Endothelial cell of umbilical vein (primary cell): ENCODE measurements around the gene PRRT1B. TPM values are rescaled to one million over a fixed set of nuclear protein-coding genes. Genes with fewer than 3 reads are reported as not detected.

Source experiments
- BruUV-seq: library from RNA; stranded (reverse); fragments of 400-500 nt; replicated peaks from 2 replicates; lab custom pipeline; 2021; lab: Mats Ljungman, UMichigan
- CTCF ChIA-PET: fragments of 300-600, 350-600 bp; sonication (Branson Sonifier 250); formaldehyde crosslinking; loops from one replicate; lab custom pipeline; 2021; ENCODE audit warnings: antibody characterized with exemption, inconsistent platforms; lab: Charles Lee
- POLR2A ChIA-PET: fragments of 300-600, 350-600 bp; sonication (Branson Sonifier 250); formaldehyde crosslinking; loops from one replicate; lab custom pipeline; 2021; ENCODE audit warnings: antibody characterized with exemption, inconsistent platforms; lab: Charles Lee
- DNase-seq: peaks from one replicate; pipeline ENCODE4 v3.0.0-alpha.2; 2011; ENCODE audit warnings: low read depth, low spot score
- FAIRE-seq: peaks from 2 replicates; lab custom pipeline; 2011; peaks lifted over from hg19 to GRCh38; lab: Jason Lieb, UNC
- H2AFZ ChIP-seq: 2 replicates; pipeline ENCODE4 v1.6.0; 2012; ENCODE audit warnings: low read depth, low read length, control low read depth, inconsistent platforms
- H3K27ac ChIP-seq: 2 replicates; pipeline ENCODE4 v1.5.1; 2011; ENCODE audit warnings: low read depth, mild to moderate bottlenecking, control low read depth, low read length, moderate library complexity; ENCODE audit not compliant: insufficient read depth
- H3K27me3 ChIP-seq, 2 experiments: 2 replicates each; pipeline versions ENCODE4 v1.6.0 to v1.6.1; 2011; ENCODE audit warnings: low read length in 2 of 2, mixed read lengths in 1 of 2; ENCODE audit not compliant: control insufficient read depth in 2 of 2, insufficient read depth in 2 of 2
- H3K36me3 ChIP-seq, 2 experiments: 2 replicates in 1 of 2; 3 replicates in 1 of 2; pipeline ENCODE4 v1.5.1; 2011; ENCODE audit warnings: low read length in 2 of 2, mild to moderate bottlenecking in 1 of 2, moderate library complexity in 1 of 2; ENCODE audit not compliant: control insufficient read depth in 2 of 2, insufficient read depth in 2 of 2; ENCODE audit errors: extremely low read depth in 1 of 2
- H3K4me1 ChIP-seq: 3 replicates; pipeline ENCODE4 v1.5.1; 2011; ENCODE audit warnings: mild to moderate bottlenecking, low read length; ENCODE audit not compliant: control insufficient read depth, insufficient read depth; ENCODE audit errors: extremely low read depth
- H3K4me2 ChIP-seq: 2 replicates; pipeline ENCODE4 v1.6.1; 2011; ENCODE audit warnings: low read length, control low read depth, mixed read lengths; ENCODE audit not compliant: insufficient read depth
- H3K4me3 ChIP-seq, 3 experiments: fragments of 200-600 bp in 1 of 3; sonication (generic), shearing (Covaris generic) in 1 of 3; replicated peaks in 1 of 3; 2 replicates each; pipeline ENCODE4 v1.5.1; 2011 to 2016; ENCODE audit warnings: control low read depth in 3 of 3, low read length in 3 of 3, mild to moderate bottlenecking in 2 of 3, inconsistent platforms in 1 of 3, low read depth in 1 of 3, moderate library complexity in 1 of 3; ENCODE audit not compliant: insufficient read depth in 1 of 3
- H3K79me2 ChIP-seq: 2 replicates; pipeline ENCODE4 v1.6.0; 2012; ENCODE audit warnings: low read length, inconsistent platforms; ENCODE audit not compliant: control insufficient read depth, insufficient read depth
- H3K9ac ChIP-seq: replicated peaks from 2 replicates; pipeline ENCODE3; 2011; ENCODE audit warnings: low read length, control low read depth; ENCODE audit not compliant: insufficient read depth; ENCODE audit errors: extremely low read depth
- H3K9me1 ChIP-seq: replicated peaks from 3 replicates; pipeline ENCODE4 v1.6.0; 2011; ENCODE audit warnings: mild to moderate bottlenecking, low read length; ENCODE audit not compliant: control insufficient read depth, insufficient read depth; ENCODE audit errors: extremely low read depth
- H3K9me3 ChIP-seq: replicated peaks from 2 replicates; pipeline ENCODE4 v1.5.1; 2012; ENCODE audit warnings: low read length, inconsistent platforms; ENCODE audit not compliant: control insufficient read depth, insufficient read depth
- H4K20me1 ChIP-seq: replicated peaks from 2 replicates; pipeline ENCODE3; 2011; ENCODE audit warnings: mild to moderate bottlenecking, low read length; ENCODE audit not compliant: control insufficient read depth, insufficient read depth; ENCODE audit errors: extremely low read depth
- FOS ChIP-seq: IDR thresholded peaks from 2 replicates; pipeline ENCODE4 v1.6.1; 2011; ENCODE audit warnings: mild to moderate bottlenecking, low read length, moderate library complexity, borderline replicate concordance; ENCODE audit not compliant: insufficient read depth
- JUN ChIP-seq: IDR thresholded peaks from 2 replicates; pipeline ENCODE4 v1.6.1; 2011; ENCODE audit warnings: borderline replicate concordance, low read depth; ENCODE audit not compliant: insufficient read length, insufficient read depth
- dilution Hi-C: fragments of 300-500 bp; cut with MboI; formaldehyde crosslinking; loops from one replicate; pipeline ENCODE4 v1.15.0; 2019; ENCODE audit warnings: low sequenced_read_pairs; ENCODE audit not compliant: extremely low pct_ligation_motif_present
- intact Hi-C: fragments of 100-400 bp; cut with micrococcal nuclease; formaldehyde crosslinking; loops from one replicate; pipeline ENCODE4 v1.10.0; 2022
- polyA plus RNA-seq, 4 experiments: library from polyadenylated mRNA; depleted of rRNA in 3 of 4; stranded (reverse) in 3 of 4; unstranded in 1 of 4; fragments of >200 nt; gene quantifications; 2 replicates each; pipeline versions ENCODE4 v1.2.1 to v1.2.3, GENCODE V29; 2011 to 2012; ENCODE audit warnings: missing spikeins in 1 of 4
- total RNA-seq: library from RNA; stranded (reverse); gene quantifications from 2 replicates; pipeline ENCODE4 v1.2.3, GENCODE V29; 2021
- TF ChIP-seq, protein P1 (sequence below): IDR thresholded peaks from 2 replicates; pipeline ENCODE4 v1.6.1; 2011; ENCODE audit not compliant: insufficient read depth, insufficient read length

Gene PRRT1B
- total and polyA plus RNA-seq, 2 donors (not counting 3 experiments of a cell fraction or from before 2014, with no cell fraction given), result not detected

DNA sequence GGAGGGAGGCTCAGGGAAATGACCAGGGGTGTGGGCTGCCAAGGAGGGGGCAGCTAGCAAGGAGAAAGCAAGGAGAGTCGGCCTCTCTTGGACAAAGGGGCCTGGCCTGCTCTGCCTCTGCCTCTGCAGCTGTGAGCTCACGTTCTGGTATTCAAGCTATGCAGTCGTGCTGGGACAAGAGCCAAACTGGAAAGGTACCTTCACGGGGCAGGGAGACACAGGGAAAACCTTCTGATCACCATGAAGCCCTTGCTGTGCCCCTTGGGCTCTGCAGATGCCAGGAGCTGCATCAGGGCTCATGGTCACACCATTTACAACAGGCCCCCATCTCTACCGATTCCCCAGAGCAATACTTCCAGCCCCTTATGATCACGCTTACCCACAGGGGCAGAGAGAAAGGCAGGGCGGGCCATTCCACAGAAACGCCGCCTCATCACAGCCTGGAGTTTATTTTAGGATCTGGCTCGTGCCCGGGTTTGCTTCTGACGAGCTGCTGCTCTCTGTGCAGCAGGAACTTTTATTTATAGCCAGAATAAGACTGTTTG lies 63.2 kb downstream of the PRRT1B start:
- intact Hi-C loops, result loop anchor here (1.0 to 2.0 kb wide), 3 partner anchors 9 to 126 kb away; no protein-coding TSS in a partner anchor
- FAIRE-seq, result peak; percentile 93
- no TSS peak for BruUV-seq
- Histone ChIP-seq H3K36me3 (peaks cover 0 to 20% of the 10 kb centered on the region in 2 experiments), H4K20me1 (no peaks in the 10 kb centered on the region), H3K27me3 (no peaks in the 10 kb centered on the region), H3K79me2 (no peaks in the 10 kb centered on the region), H3K4me1 (peaks cover 17% of the 10 kb centered on the region), H3K9me3 (no peaks in the 10 kb centered on the region), H3K27ac (peak overlapping the region; percentile 45), H3K9ac (peak overlapping the region; percentile 58), H3K4me3 (no peak overlapping the region), H2AFZ (no peak overlapping the region), H3K9me1 (no peaks in the 10 kb centered on the region), H3K4me2 (no peak overlapping the region)
- POLR2A ChIA-PET, result no interaction called here
- peak; percentile 85 for DNase-seq
- dilution Hi-C loops, result no loop called here
- TF ChIP-seq JUN (no peak), FOS (no peak)
- TF ChIP-seq, protein P1, sequence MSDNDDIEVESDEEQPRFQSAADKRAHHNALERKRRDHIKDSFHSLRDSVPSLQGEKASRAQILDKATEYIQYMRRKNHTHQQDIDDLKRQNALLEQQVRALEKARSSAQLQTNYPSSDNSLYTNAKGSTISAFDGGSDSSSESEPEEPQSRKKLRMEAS, result no peak
- CTCF ChIA-PET, result interaction anchor here (0.6 to 2.8 kb wide), 16 partner anchors 9 to 743 kb away, joined by 3 to 15 read pairs (median 4); no protein-coding TSS in a partner anchor

Other genes starting within 250 kb of the PRRT1B start
- 248 and 256 TPM in 2 replicates for gene PRRC2B, start 151.4 kb upstream of the PRRT1B start, total RNA-seq
- gene PRRC2B, start 151.4 kb upstream of the PRRT1B start, polyA plus RNA-seq, result 35.6 and 38.5 TPM in 2 replicates
- 39.1 and 44.7 TPM in 2 replicates for gene POMT1, start 42.6 kb upstream of the PRRT1B start, total RNA-seq
- 53.9 and 55.6 TPM in 2 replicates for gene POMT1, start 42.6 kb upstream of the PRRT1B start, polyA plus RNA-seq
- 23.6 and 24.1 TPM in 2 replicates for gene UCK1, start 14.3 kb upstream of the PRRT1B start, total RNA-seq
- 28.0 and 30.1 TPM in 2 replicates for gene UCK1, start 14.3 kb upstream of the PRRT1B start, polyA plus RNA-seq
- 124 TPM in 2 replicates for gene RAPGEF1, start 194.6 kb downstream of the PRRT1B start, total RNA-seq
- 50.0 and 53.3 TPM in 2 replicates for gene RAPGEF1, start 194.6 kb downstream of the PRRT1B start, polyA plus RNA-seq